UCSD-AML1 (cell line): ENCODE results near the gene GTF2I.
"Not testable (repeated sequence)": the region's sequence is repeated elsewhere in the genome, so short reads cannot be mapped to it uniquely, and the experiment has no call there.

Experiments used
- DNase-seq: peaks from one replicate; lab custom pipeline; 2025; ENCODE audit not compliant: unreplicated experiment; lab: John Stamatoyannopoulos, UW

The GTF2I gene

DNA sequence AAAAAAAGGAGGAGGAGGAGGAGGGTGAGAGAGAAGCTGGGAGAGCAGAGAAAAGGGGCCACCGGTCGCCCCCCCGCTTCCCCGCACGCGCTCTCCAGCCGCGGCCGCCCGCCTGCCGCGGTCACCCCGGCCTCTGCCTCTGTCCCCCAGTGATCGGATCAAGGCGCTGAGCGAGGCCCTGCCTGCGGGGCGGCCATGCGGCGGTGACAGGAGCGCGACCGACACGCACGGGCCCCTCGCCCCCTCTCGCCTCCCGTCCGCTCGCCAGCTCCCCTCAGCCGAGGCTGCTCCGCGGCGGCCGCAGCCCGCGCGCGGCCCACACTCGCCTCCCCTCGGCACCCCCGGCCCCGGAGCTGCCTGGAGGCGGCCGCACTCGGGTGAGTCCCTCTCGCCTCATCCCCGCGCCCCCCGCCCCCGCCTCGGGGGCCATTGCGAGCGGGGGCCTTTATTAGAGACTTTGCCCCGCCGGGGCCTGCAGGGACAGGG lies at the start of gene GTF2I:
Gene GTF2I, plus strand, starts transcription at position 27 of the 486 bp plus-strand sequence. CDS start 31,411 bp downstream, outside the sequence.
- DNase-seq, result no peak

DNA sequence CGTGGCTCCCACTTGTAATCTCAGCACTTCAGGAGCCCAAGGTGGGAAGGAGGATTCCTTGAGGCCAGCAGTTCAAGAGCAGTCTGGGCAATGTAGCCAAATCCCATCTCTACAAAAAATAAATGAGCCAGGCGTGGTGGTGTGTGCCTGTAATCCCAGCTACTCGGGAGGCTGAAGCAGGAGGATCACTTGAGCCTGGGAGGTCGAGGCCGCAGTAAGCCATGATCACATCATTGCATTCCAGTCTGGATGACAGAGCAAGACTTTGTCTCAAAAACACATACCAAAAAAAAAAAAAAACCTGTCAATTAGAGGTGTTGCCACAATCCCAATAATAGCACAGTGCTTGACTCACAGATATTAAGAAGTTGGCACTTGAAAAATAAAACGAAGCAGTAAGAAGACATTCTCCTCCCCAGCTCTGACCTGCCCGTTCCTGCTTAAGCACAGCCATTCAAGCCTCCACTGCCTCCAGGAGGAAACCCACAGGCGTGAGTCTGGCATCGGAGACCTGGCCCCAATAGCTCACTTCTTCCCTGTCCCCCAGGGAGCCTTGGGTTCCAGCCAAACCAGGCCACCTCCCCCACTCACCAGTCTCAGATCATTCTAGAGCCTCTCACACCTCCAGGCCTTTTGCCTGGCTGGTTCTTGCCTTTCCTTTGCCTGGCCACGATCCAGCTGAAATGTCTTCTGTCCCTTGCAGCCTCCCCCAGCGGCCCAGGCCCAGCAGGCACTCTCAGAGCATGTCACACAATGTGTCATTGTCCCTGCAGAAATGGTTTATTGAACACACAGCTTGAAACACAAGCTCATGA lies 45.3 kb upstream of the GTF2I start:
- peak; percentile 22 for DNase-seq

DNA sequence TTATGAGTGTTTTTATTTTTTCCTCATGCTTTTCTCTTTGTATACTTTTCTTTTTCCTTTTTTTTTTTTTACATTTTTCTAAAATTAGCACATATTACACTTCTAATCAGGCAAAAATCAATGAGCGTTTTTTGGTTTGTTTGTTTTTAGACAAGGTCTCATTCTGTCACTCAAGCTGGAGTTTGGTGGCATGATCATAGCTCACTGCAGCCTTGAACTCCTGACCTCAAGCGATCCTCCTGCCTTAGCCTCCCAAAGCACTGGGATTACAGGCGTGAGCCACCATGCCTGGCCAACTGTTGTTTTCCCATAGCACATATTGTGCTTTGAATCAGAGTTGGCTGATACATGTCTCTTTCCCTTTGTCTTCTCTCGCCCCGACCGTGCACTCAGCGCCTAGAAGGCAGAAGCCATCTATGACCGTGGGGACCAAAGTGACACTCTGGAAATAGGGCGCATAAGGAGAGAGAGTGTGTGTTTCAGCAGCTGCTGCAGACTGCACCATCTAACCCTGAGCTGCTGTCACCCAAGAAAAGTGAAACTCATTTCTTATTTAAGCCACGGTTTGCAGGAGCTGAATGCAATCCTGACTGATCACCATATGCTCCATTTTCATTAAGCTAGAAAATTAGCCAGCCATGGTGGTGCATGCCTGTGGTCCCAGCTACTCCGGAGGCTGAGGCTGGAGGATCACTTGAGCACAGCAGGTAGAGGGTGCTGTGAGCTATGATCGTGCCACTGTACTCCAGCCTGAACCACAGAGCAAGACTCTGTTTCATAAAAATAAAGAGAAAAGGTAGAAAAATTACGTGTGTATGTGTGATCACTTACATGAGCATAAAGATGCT lies 41.4 kb upstream of the GTF2I start:
- no peak for DNase-seq

DNA sequence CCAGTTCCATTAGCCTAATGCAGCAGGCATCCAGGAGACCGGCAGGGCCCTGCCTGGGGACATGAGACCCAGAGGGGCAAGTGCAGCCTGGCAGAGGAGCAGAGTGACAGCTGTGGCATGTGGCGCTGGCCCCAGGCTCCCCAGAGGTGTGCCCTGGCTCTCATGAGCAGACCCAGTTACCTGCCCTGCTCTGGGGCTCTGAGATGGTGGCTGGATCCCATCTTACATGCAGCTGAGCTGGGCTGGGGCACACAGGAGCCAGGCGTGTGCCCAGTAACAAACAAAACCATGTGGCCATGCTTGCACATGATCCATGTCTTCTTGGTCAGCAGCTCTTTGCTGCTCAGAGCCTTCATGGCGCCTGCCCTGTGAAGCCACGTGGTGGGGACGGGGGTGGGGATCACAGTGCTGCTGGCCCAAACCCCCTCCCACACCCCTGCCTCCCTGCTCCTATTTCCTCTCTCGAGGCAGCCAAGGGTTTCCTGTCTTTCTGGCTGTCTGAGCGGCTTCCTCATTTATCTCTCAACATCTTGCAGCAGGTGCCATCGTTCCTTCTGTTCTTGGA lies 40.3 kb upstream of the GTF2I start:
- DNase-seq, result peak; percentile 62

DNA sequence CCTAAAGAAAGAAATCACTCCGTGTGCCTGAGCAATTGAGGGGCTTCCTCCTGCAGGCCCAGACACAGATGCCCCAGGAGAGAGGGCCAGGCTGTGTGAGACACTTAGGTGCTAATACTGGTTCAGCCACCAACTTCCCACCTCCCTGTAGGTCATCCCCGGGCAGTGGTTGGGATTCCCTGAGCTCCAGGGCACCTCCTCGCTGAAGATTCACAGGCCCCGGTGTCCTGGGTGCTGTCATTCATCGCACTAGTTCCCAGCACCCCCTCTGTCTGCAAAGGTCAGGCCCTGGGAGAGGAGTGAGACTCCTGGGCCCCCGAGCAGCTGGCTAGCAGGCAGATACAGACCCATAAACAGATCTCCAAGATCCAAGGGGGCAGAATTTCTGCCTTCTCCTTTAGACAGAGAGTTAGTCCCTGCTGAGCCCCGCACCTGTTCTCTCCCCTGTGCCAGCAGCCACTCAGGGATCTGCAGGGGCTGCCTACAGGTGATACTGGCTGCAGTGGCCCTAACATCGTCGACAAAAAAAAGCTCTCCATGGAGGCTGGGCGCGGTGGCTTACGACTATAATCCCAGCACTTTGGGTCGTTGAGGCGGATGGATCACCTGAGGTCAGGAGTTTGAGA lies 38.2 kb upstream of the GTF2I start:
- no peak for DNase-seq

DNA sequence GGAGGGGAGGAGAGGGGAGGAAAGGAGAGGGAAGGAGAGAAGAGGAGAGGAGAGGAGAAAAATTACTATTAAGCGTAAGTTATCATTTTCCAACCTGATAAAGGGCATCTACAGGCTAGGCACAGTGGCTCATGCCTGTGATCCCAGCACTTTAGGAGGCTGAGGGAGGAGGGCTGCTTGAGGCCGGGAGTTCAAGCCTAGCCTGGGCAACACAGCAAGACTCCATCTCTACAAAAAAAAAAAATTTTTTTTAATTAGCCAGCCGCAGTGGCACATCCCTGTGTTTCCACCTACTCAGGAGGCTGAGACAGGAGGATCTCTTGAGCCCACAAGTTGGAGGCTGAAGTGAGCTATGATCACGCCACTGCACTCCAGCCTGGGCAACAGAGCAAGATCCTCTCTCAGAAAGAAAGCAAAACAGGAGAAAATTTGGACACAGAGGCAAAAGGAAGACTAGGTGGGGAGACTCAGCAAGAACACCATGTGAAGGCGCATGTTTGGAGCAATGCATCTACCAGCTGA lies 35.2 kb upstream of the GTF2I start:
- no peak for DNase-seq

DNA sequence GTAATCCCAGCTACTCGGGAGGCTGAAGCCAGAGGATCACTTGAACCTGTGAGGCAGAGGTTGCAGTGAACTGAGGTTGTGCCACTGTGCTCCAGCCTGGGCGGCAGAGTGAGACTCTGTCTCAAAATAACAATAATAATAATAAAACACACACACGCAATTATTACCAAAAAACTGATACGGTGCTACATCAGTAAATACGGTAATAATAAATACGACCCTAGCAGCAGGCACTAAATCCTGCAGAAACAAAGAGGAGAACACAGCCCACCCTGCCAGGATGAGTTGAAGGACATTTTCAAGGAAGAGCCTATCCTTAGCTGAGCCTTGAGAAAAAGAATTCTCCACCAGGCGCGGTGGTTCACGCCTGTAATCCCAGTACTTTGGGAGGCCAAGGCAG lies 34.4 kb upstream of the GTF2I start:
- no peak for DNase-seq

DNA sequence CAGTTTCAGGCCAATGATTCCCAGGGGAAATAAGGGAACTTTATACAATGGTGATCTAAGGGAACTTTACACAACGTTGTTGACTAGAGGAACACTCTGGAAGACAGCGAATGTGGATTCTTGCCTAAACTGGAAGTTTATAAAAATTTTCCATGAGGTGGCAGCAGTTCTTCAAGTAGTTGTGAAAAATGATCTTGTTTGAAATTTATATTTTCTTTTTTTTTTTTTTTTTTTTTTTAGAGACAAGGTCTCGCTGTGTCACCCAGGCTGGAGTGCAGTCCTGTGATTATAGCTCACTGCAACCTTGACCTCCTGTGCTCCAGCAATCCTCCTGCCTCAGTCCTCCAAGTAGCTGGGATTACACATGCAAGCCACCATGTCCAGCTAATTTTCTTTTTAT lies 32.1 kb upstream of the GTF2I start:
- DNase-seq, result no peak

DNA sequence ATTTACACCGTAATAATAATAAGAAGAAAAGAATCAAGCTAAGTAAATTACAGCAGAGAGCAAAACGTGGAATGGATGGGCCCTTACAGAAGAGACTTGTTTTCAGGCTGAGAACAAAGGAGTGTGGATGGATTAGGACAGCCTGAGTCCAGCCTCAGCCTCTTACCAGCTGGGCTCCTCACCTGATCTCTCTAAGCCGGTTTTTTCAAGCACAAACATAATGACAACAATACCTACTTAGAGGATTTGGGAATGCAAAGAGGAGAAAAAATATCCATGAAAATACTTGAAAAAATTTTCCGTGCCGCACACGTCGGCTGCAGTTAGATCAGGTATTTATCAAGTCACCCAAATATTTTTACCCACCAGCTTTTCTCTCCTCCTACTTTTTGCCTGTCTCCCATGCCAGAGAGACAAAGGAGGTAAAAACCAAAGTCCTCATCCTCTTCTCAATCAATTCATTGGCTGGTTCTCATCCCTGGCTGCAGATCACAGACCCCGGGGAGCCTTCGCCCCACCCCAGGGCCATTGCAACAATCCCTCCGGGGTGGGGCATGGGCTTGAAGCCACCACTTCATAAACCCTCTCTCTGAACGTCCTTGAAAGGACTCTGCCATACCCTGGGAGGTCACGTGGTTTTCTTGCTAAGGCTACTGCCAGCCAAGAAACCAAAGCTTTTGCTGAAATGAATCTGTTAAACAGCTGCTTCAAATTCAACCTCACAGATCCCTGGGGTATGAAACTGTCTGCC lies 29.7 kb upstream of the GTF2I start:
- DNase-seq, result no peak

DNA sequence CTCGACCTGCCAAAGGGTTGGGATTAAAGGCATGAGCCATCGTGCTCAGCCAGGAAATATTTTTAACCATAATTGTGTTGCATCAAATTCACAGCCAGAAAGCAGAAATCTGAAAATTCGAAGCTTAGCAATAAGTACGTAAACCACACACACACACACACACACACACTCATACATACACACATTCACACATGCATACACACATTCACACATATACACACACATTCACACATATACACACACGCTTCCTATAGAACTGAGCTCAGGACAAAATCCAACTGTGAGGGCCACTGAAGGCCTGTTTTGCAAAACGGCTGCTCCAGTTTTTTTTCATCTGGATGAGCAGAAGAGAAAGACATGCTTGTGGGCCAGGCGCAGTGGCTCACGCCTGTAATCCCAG lies 25.0 kb upstream of the GTF2I start:
- no peak for DNase-seq

DNA sequence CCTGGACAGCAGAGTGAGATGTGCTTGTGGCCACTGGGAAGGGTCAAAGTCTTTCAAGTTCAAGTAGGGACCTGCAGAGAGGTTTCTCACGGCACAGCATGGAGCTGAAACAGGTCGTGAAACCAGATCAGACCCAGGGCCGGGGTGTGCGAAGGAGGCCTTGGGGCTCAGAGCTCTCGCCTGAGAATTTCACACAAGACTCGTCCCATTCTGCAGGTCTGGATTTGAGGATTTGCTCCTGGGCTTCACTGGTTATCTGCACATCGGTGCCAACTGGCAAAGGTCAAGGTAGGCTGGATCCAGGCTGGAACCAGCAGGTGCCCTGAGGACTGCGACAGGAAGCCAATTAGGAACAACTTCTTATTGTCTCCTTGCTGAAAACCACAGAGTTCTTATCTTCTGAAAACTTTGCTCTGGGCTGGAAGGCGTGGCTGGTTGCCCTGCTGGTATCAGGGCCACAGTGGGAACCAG lies 24.0 kb upstream of the GTF2I start:
- DNase-seq, result no peak

DNA sequence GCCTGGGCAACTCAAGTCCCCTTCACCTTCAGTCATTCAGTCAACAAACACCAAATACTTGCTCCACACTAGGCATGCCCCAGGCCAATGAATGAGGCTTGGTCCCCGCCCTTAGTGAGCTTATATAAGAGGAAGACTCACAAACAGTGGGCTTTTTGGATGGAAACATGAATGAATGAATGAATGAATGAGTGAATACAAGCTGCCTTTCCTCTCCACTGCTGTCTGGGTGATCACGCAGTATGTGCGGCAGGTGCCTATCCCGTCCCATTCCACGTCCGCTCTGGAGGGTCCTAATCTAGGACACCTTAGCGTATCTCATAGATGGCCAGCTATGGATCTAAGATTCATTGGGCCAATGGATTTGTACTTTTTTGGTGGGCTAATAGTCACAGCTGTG lies 19.8 kb upstream of the GTF2I start:
- no peak for DNase-seq

DNA sequence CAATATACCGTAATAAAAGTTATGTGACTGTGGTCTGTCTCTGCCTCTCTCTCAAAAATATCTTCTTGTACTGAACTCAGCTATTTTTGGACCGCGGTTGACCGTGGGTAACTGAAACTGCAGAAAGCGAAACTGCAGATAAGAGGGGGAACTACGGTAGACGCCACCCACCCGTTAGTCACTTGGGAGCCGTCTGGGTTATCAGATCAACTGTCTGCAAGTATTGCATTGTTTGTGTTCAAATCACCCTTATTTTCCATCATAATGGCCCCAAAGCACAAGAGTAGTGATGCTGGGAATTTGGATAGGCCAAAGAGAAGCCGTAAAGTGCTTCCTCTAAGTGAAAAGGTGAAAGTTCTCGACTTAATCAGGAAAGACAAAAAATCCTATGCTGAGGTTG lies 7.5 kb upstream of the GTF2I start:
- DNase-seq, result peak; percentile 23

DNA sequence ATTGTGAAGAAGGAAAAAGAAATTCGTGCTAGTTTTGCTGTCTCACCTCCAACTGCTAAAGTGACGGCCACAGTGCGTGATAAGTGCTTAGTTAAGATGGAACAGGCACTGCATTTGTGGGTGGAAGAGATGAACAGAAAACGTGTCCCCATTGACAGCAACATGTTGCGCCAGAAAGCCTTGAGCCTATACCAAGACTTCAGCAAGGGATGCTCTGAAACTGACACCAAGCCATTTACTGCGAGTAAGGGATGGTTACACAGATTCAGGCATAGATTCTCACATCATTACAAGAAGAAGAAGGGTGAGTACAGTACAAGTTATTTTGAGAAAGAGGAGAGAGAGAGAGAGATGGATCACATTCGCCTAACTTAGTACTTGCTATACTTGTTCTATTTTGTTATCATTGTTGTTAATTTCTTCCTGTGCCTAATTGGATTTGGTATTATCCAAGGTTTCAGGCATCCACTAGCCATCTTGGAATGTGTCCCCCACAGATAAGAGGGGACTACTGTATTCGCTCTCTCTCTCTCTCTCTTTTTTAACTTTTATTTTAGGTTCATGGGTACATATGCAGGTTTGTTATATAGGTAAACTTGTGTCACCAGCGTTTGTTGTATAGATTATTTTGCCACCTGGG lies 6.9 kb upstream of the GTF2I start:
- DNase-seq, result not testable (repeated sequence)

DNA sequence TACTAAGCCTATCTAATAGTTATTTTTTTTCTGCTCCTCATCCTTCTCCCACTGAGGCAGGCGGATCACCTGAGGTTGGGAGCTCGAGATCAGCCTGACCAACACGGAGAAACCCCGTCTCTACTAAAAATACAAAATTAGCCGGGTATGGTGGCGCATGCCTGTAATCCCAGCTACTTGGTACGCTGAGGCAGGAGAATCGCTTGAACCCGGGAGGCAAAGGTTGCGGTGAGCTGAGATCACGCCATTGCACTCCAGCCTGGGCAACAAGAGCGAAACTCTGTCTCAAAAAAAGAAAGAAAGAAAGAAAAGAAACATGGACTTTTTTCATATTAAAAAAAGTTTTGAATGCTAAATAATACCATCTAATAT lies 6.4 kb upstream of the GTF2I start:
- not testable (repeated sequence) for DNase-seq

DNA sequence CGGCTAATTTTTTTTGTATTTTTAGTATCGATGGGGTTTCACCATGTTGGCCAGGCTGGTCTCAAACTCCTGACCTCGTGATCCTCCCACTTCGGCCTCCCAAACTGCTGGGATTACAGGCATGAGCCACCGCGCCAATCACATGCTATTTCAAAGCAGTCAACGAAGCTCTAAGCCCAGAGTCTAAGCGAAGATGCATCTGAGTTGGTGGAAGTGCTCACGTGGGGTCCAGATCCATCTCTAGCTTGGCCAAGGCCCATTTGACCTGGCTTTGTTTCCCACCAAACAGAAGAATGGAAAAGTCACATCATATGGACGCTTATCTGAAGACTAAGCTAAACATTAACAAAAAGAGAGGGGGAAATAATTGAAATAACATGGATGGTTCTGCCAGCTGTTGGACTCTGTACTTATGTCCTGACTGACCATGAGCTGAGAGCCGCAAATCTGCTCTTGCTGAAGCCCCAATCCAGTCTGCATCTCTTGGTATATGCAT lies 3.8 kb upstream of the GTF2I start:
- no peak for DNase-seq

DNA sequence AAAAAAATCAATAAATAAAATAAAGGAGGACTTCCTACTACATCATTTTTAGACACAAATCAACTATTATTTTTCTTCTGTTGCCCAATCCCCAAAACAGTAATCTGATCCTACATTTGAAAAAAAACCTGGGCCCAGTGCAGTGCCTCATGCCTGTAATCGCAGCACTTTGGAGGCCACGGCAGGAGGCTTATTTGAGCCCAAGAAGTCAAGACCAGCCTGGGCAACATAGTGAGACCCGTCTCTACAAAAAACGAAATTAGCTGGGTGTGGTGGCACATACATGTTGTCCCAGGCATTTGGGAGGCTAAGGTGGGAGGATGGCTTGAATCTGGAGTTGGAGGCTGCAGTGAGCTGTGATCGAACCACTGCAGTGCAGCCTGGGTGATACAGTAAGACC lies 2.7 kb upstream of the GTF2I start:
- DNase-seq, result no peak

DNA sequence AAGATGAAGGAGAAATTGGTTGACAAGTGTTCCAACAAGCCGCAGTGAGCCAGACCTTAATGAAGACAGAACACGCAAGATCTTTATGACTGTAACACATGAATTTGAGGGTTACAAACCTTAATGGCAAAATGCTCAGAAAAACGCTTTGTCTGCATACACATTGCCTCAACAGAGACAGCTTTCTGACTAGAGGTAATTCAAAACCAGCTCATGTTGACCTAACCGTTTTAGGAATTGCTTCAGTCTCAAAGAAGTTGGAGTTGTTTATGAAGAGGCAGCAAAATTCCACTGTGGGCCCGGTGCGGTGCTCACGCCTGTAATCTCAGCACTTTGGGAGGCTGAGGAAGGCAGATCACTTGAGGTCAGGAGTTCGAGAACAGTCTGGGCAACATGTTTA lies 2.2 kb upstream of the GTF2I start:
- DNase-seq, result no peak

DNA sequence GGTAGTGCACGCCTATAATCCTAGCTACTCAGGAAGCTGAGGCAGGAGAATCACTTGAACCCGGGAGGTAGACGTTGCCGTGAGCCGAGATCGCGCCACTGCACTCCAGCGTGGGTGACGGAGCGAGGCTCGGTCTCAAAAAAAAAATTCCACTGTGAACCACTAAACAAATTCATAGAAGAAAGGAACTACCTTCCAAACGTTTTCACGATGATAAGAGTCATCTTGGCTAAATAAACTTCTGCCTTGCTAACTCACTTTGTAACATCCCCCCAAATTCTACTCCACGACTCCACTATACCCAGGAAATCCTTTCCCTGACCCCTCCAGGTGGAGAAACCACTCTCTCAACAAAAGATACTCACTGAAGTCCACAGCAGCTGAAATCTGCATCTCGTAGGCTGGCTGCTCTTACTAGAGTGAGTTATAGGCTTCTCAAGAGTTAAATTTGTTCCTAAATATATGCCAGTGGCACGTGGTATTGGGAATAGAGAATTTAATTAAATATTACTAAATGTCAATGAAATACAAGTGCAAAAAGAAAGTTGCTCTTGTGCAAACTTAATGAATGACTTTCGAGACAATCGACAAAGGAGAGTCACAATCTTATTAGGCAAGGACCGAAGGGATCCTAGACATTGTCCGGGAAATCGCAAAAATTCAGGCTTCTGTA lies 1.6 kb upstream of the GTF2I start:
- no peak for DNase-seq
